Stimulated activated naive CD8-positive, alpha-beta T cell treated with anti-CD3 and anti-CD28 coated beads, Interleukin-15, amount 100 ng/mL, for 72 hours (primary cell): ENCODE measurements around the gene CD79B.
A peak's percentile ranks its signal among the peaks of the same experiment; 100 is the strongest.

ENCODE experiments used
- ATAC-seq: fragments of 150-1000 bp; cut with Tn5 transposase; 2 replicates; pipeline ENCODE4 v1.10.0; 2021; ENCODE audit warnings: mild to moderate bottlenecking, moderate library complexity
- DNase-seq, 2 donors: peaks; one replicate each; pipeline ENCODE4 v3.0.0; 2021 to 2022
- H3K27ac Mint-ChIP-seq, 2 donors: one replicate each; pipeline ENCODE4 v1.8.0; 2022; ENCODE audit warnings: mild to moderate bottlenecking in 2 of 2, mixed read lengths in 2 of 2, moderate library complexity in 2 of 2
- H3K27me3 Mint-ChIP-seq: one replicate; pipeline ENCODE4 v1.8.0; 2022; ENCODE audit warnings: mixed read lengths
- H3K4me1 Mint-ChIP-seq: one replicate; pipeline ENCODE4 v1.8.0; 2022; ENCODE audit warnings: mild to moderate bottlenecking, mixed read lengths
- H3K4me3 Mint-ChIP-seq, 2 donors: one replicate each; pipeline ENCODE4 v1.8.0; 2022; ENCODE audit warnings: mild to moderate bottlenecking in 2 of 2, mixed read lengths in 2 of 2, moderate library complexity in 1 of 2
- H3K9me3 Mint-ChIP-seq, 2 donors: one replicate each; pipeline ENCODE4 v1.8.0; 2022; ENCODE audit warnings: mixed read lengths in 2 of 2

Gene CD79B

DNA sequence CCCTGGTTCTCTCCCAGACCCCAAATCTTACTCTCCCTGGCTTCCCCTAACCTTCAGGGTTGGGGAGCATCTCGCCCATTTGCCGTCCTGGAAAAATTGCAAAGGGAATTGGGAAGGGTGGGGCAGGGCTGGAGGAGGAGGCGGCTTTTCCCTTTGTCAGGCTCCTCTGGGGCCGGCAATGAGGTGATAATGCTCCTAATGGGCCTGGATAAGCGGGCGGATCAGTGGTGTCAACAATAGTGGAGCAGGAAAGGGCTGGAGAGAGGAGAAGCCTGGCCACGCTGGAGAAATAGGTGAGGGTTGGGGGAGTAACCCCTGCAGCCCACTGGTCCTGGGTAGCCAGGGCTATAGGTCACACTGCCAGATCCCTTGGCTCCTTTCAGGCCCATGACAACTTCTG is 28.3 kb upstream of the CD79B start:
- DNase-seq (no peak), ATAC-seq (no peak)
- H3K9me3 Mint-ChIP-seq: no peaks in the 10 kb centered on the region
- H3K27me3 Mint-ChIP-seq: no peaks in the 10 kb centered on the region
- no peak overlapping the region for H3K27ac Mint-ChIP-seq
- H3K4me1 Mint-ChIP-seq: peaks cover 22% of the 10 kb centered on the region
- no peak overlapping the region for H3K4me3 Mint-ChIP-seq

DNA sequence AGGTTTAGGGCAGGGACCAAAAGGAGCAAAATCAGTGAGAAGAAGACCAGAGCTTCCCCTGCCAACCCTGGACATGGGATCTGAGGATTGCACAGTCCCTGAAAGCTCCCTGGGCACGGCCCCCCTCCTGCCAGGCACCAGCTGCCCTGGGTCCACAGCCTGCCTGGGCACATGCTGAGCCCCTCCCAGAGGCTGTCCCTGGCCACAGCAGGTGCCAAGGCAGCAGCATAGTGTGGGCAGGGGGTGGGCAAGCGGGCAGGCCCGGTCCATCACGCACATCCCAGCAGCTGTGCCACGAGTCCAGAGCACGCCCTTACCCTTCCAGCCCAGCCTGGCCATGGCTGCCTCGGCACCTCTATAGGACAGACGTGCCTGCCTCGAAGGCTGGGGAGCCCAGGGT is 27.9 kb upstream of the CD79B start:
- H3K4me3 Mint-ChIP-seq: no peak overlapping the region
- no peak overlapping the region for H3K27ac Mint-ChIP-seq
- H3K4me1 Mint-ChIP-seq: peaks cover 26% of the 10 kb centered on the region
- H3K9me3 Mint-ChIP-seq: no peaks in the 10 kb centered on the region
- DNase-seq: no peak
- H3K27me3 Mint-ChIP-seq: no peaks in the 10 kb centered on the region
- ATAC-seq: no peak

DNA sequence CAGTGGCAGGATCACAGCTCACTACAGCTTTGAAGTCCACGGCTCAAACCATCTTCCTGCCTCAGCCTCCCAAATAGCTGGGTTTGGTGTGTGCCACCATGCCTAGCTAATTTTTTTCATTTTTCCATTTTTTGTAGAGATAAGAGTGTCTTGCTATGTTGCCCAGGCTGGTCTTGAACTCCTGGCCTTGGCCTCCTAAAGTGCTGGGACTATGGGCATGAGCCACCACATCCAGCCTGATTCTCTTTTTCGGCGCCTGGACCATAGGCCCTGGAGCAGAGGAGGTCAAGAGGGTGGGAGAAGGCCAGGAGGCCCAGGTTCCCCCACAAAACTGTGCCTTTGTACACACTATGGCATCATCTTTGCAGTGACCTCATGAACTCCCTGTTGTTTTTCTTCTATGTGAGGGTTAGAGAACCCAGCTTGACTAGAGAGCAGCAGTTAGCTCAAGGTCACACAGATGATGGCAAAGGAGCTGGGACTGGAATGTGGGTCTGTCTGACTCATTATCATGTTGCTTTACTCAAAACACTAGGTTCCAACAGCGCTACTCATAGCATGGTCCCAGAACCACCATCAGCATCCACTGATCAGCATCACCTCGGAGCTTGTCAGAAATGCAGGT is 24.3 kb upstream of the CD79B start:
- Mint-ChIP-seq H3K27me3 (no peaks in the 10 kb centered on the region), H3K27ac (no peak overlapping the region), H3K4me3 (no peak overlapping the region), H3K9me3 (no peaks in the 10 kb centered on the region), H3K4me1 (peaks cover 41% of the 10 kb centered on the region)
- ATAC-seq: no peak
- no peak for DNase-seq

DNA sequence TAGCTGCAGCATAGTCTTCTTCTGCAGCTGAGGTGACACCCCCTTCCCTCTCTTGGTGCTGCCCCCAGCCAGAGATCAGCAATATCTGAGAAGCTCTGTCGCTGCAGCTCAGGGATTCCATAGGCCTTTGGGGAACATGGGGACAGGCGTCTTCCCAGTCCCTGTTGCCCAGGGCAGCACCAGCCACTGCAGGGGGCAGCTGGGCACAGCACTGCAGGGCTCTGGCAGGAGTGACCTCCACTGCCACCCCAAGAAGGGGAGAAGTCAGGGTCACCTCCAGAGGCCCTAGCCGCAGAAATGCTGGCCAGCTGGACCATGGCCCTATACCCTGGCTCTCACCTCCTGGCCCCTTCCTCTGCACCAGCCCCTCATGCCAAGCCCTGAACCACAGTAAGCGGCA is 23.7 kb upstream of the CD79B start:
- ATAC-seq (no peak), DNase-seq (no peak)
- Mint-ChIP-seq H3K27ac (peak overlapping the region; percentile 10 to 71), H3K4me1 (peaks cover 39% of the 10 kb centered on the region), H3K4me3 (no peak overlapping the region), H3K27me3 (no peaks in the 10 kb centered on the region), H3K9me3 (no peaks in the 10 kb centered on the region)

- H3K4me3 Mint-ChIP-seq: no peak overlapping the region
These were observed 23.1 kb upstream of the CD79B start for GRCh38 chr17:63955232-63955631.

DNA sequence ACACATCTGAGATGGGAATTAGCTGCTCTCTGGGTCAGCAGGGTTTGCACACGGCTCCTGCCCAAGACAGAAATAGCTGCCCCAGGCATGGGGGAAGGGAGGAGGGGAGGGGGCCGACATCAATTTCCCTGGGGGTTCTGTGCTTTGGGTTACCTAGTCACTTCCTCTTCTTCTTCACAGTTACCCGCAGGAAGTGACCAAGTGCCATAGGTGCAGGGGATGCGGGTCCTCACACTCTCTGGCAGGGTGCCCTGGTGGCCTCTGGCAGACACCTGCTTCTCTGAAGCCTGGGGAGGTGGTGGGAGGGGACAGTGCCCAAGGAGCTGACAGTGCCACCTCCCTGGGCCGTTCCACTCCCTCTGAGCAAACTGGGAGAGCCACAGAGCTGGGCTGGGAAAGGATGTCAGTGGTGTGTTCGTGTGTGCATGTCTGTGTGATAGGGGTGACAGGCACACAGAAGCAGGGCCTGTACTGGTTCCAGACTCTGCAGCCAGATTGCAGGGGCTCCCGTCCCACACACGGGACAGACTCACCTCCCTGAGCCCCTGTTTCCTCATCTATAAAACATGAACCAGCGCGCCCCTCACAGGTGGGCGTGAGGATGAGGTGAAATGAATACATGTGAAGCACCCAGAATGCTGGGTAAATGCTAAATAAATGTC is 22.4 kb upstream of the CD79B start:
- Mint-ChIP-seq H3K27ac (peak overlapping the region; percentile 50), H3K27me3 (no peaks in the 10 kb centered on the region), H3K4me1 (peaks cover 39% of the 10 kb centered on the region), H3K9me3 (no peaks in the 10 kb centered on the region), H3K4me3 (peak overlapping the region; percentile 60 to 61)
- peak; percentile 79 for ATAC-seq
- peak in 1 of 2 donors; percentile 47 for DNase-seq

More at GRCh38 chr17:63955232-63955631, 23.1 kb upstream of the CD79B start:
- ATAC-seq (no peak), DNase-seq (no peak)
- H3K27me3 Mint-ChIP-seq: no peaks in the 10 kb centered on the region
- H3K4me1 Mint-ChIP-seq: peaks cover 39% of the 10 kb centered on the region
- H3K27ac Mint-ChIP-seq: no peak overlapping the region
- no peaks in the 10 kb centered on the region for H3K9me3 Mint-ChIP-seq

GRCh38 chr17:63950940-63951907 is 19.1 kb upstream of the CD79B start:
- Mint-ChIP-seq H3K27me3 (no peaks in the 10 kb centered on the region), H3K9me3 (no peaks in the 10 kb centered on the region), H3K27ac (no peak overlapping the region), H3K4me3 (no peak overlapping the region), H3K4me1 (peaks cover 46% of the 10 kb centered on the region)
- DNase-seq: peak in 1 of 2 donors; percentile 43
- no peak for ATAC-seq

- DNase-seq: no peak
- Mint-ChIP-seq H3K9me3 (no peaks in the 10 kb centered on the region), H3K4me1 (peaks cover 46% of the 10 kb centered on the region)
These were observed 17.6 kb upstream of the CD79B start for GRCh38 chr17:63949576-63950250.

GRCh38 chr17:63948521-63948920 is 16.4 kb upstream of the CD79B start:
- Mint-ChIP-seq H3K27me3 (no peaks in the 10 kb centered on the region), H3K9me3 (no peaks in the 10 kb centered on the region), H3K4me1 (peaks cover 34% of the 10 kb centered on the region), H3K27ac (no peak overlapping the region), H3K4me3 (no peak overlapping the region)
- no peak for ATAC-seq
- no peak for DNase-seq

More at GRCh38 chr17:63949576-63950250, 17.6 kb upstream of the CD79B start:
- ATAC-seq: no peak
- Mint-ChIP-seq H3K27me3 (no peaks in the 10 kb centered on the region), H3K27ac (no peak overlapping the region), H3K4me3 (no peak overlapping the region)

DNA sequence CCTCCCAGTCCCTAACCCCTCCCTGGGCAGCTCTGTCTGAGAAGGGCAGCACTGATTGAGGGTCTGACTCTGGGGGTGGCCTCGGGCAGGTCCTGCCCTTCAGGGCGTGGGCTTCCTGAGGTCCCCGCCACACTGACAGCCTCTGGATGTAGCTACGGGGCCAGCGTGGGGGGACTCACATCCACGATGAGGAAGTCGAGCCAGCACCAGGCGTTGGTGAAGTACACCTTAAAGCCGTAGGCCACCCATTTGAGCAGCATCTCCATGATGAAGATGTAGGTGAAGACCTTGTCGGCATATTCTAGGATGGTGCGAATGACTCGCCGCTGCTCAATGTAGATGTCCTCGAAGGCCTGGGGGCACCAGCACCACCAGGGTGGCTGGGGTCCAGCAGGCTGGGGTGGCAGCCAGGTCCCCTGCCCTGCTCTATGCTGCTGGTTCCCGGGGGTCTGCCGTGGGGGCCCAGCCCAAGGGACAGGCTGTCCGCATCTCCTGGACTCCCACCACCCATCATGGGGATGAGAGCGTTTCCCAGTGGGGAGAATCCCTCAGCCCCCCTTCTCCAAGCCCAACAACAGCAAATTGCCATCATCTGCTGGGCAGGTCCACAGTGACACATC is 15.7 kb upstream of the CD79B start:
- Mint-ChIP-seq H3K4me1 (peaks cover 28% of the 10 kb centered on the region), H3K9me3 (no peaks in the 10 kb centered on the region), H3K27ac (no peak overlapping the region), H3K27me3 (no peaks in the 10 kb centered on the region), H3K4me3 (no peak overlapping the region)
- ATAC-seq (no peak), DNase-seq (no peak)

GRCh38 chr17:63946440-63947363 is 14.6 kb upstream of the CD79B start:
- Mint-ChIP-seq H3K27me3 (no peaks in the 10 kb centered on the region), H3K27ac (peak overlapping the region; percentile 82 to 94), H3K4me3 (peak overlapping the region; percentile 81 to 86), H3K4me1 (peaks cover 23% of the 10 kb centered on the region), H3K9me3 (no peaks in the 10 kb centered on the region)
- ATAC-seq: peak; percentile 87
- DNase-seq: peak; percentile 74 to 77

GRCh38 chr17:63945784-63946439 is 13.8 kb upstream of the CD79B start:
- peak; percentile 4 for ATAC-seq
- Mint-ChIP-seq H3K27ac (peak overlapping the region; percentile 42 to 82), H3K4me3 (peak overlapping the region; percentile 81 to 86), H3K27me3 (no peaks in the 10 kb centered on the region), H3K4me1 (peaks cover 23% of the 10 kb centered on the region), H3K9me3 (no peaks in the 10 kb centered on the region)
- no peak for DNase-seq

DNA sequence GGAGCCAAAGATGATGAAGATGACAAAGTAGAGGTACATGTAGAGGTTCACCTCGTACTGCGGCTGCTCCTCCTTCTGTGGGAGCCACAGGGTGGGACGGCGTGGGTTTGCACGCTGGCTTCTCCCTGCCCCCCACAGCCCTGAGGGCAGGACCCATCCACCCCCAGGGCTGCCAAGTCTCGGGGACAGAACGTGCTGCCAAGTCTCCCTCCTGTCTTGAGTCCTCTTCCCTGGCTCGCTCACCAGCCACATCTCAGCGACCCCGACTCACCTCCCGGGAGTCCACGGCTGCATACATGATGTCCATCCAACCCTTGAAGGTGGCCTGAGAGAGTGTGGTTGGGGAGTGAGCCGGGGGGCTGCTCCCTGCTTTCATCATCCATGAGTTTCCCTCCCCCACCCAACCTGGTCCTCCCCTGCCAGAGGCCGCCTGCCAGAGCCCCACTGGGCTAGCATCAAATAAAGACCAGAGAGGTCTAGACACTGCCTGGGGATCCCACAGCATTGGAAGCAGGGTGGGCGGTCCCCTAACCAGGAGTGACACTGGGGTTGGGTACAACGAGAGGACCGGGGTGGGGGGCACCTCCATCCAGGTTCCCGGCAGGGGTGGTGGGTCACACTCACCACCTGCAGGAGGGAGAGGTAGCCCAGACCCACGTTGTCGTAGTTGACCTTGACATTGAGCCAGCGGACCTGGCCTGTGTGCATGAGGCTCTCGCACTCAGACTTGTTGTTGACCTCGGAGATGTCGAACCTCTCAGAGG is 12.8 kb upstream of the CD79B start:
- H3K4me1 Mint-ChIP-seq: peaks cover 23% of the 10 kb centered on the region
- H3K27ac Mint-ChIP-seq: peak overlapping the region in 1 of 2 donors; percentile 16
- no peaks in the 10 kb centered on the region for H3K9me3 Mint-ChIP-seq
- DNase-seq (no peak), ATAC-seq (no peak)
- H3K4me3 Mint-ChIP-seq: peak overlapping the region in 1 of 2 donors; percentile 21
- H3K27me3 Mint-ChIP-seq: no peaks in the 10 kb centered on the region
